B cell (primary cell): Measurements from ENCODE around the gene BAZ2B. TPM values are rescaled to one million over a fixed set of nuclear protein-coding genes. Genes with fewer than 3 reads are reported as not detected.

Experiments
- ATAC-seq: fragments of 200-7000 bp; cut with Tn5 transposase; one replicate; pipeline ENCODE4 v1.10.0; 2021; ENCODE audit warnings: low read depth, mild to moderate bottlenecking, moderate number of reproducible peaks, moderate library complexity
- CTCF ChIA-PET: fragments of 350-600 bp; sonication (Branson Sonifier 250); formaldehyde crosslinking; loops from one replicate; lab custom pipeline; 2021; ENCODE audit warnings: antibody characterized with exemption, inconsistent platforms; lab: Charles Lee
- POLR2A ChIA-PET: fragments of 350-600 bp; sonication (Branson Sonifier 250); formaldehyde crosslinking; loops from one replicate; lab custom pipeline; 2021; ENCODE audit warnings: antibody characterized with exemption; lab: Charles Lee
- DNase-seq: peaks from one replicate; pipeline ENCODE4 v3.0.0; 2013
- H2AFZ ChIP-seq: 2 replicates; pipeline ENCODE4 v1.6.1; 2012; ENCODE audit warnings: mild to moderate bottlenecking, low read depth, low read length; ENCODE audit not compliant: insufficient read depth, poor library complexity, severe bottlenecking
- H3K27ac ChIP-seq, 2 donors: 1 replicate in 1 of 2; 2 replicates in 1 of 2; pipeline ENCODE4 v1.5.1; 2012 to 2013; ENCODE audit warnings: low read length in 2 of 2, mild to moderate bottlenecking in 2 of 2, moderate library complexity in 1 of 2
- H3K27me3 ChIP-seq, 4 experiments: fragments of 200-600 bp in 1 of 4; sonication (generic) in 1 of 4; replicated peaks in 1 of 4; 1 replicate in 2 of 4; 2 replicates in 2 of 4; pipeline versions ENCODE4 v1.6.1 to v1.7.0; 2013 to 2016; ENCODE audit warnings: low read length in 3 of 4, mild to moderate bottlenecking in 2 of 4, mixed read lengths in 1 of 4, moderate library complexity in 1 of 4; ENCODE audit not compliant: insufficient read depth in 4 of 4, control insufficient read depth in 3 of 4; ENCODE audit errors: control extremely low read depth in 1 of 4
- H3K36me3 ChIP-seq, 2 experiments: replicated peaks in 1 of 2; 1 replicate in 1 of 2; 2 replicates in 1 of 2; pipeline versions ENCODE4 v1.6.1 to v1.7.1; 2013; ENCODE audit warnings: low read length in 1 of 2; ENCODE audit not compliant: insufficient read depth in 2 of 2, control insufficient read depth in 1 of 2; ENCODE audit errors: control extremely low read depth in 1 of 2, extremely low read depth in 1 of 2
- H3K4me1 ChIP-seq, 2 donors: fragments of 200-600 bp in 1 of 2; sonication (generic) in 1 of 2; 1 replicate in 1 of 2; 2 replicates in 1 of 2; pipeline versions ENCODE4 v1.5.1 to v1.6.1; 2013 to 2017; ENCODE audit warnings: low read length in 2 of 2; ENCODE audit not compliant: control insufficient read depth in 2 of 2, insufficient read depth in 2 of 2
- H3K4me2 ChIP-seq: replicated peaks from 2 replicates; pipeline ENCODE3; 2012; ENCODE audit warnings: mild to moderate bottlenecking, low read depth, low read length; ENCODE audit not compliant: poor library complexity, severe bottlenecking
- H3K4me3 ChIP-seq, 5 experiments: fragments of 200-600 bp in 1 of 5; sonication (generic) in 1 of 5; 1 replicate in 3 of 5; 2 replicates in 2 of 5; pipeline versions ENCODE4 v1.5.1 to v1.7.0; 2011 to 2016; ENCODE audit warnings: low read length in 4 of 5, mild to moderate bottlenecking in 4 of 5, low read depth in 2 of 5, control low read depth in 1 of 5, moderate library complexity in 1 of 5; ENCODE audit not compliant: insufficient read depth in 1 of 5; ENCODE audit errors: control extremely low read depth in 1 of 5, extremely low read depth in 1 of 5
- H3K79me2 ChIP-seq: fragments of 200-600 bp; sonication (generic); one replicate; pipeline ENCODE4 v1.6.0; 2016; ENCODE audit warnings: low read length; ENCODE audit not compliant: control insufficient read depth, insufficient read depth
- H3K9ac ChIP-seq: fragments of 200-600 bp; sonication (generic); 2 replicates; pipeline ENCODE4 v1.6.1; 2017; ENCODE audit warnings: mild to moderate bottlenecking, low read length, moderate library complexity
- H3K9me3 ChIP-seq, 3 donors: one replicate each; pipeline versions ENCODE4 v1.6.1 to v1.7.1; 2013; ENCODE audit warnings: low read length in 2 of 3; ENCODE audit not compliant: control insufficient read depth in 2 of 3, insufficient read depth in 1 of 3; ENCODE audit errors: control extremely low read depth in 1 of 3
- H4K20me1 ChIP-seq: 2 replicates; pipeline ENCODE4 v1.6.0; 2012; ENCODE audit warnings: mild to moderate bottlenecking, low read length; ENCODE audit not compliant: insufficient read depth, control insufficient read depth, poor library complexity, severe bottlenecking
- H3K27ac Mint-ChIP-seq: one replicate; pipeline ENCODE4 v1.8.0; 2021; ENCODE audit warnings: mixed read lengths
- H3K27me3 Mint-ChIP-seq: one replicate; pipeline ENCODE4 v1.8.0; 2021; ENCODE audit warnings: mixed read lengths
- H3K4me1 Mint-ChIP-seq: one replicate; pipeline ENCODE4 v1.8.0; 2021; ENCODE audit warnings: mixed read lengths
- H3K4me3 Mint-ChIP-seq: one replicate; pipeline ENCODE4 v1.8.0; 2021; ENCODE audit warnings: mixed read lengths
- H3K9me3 Mint-ChIP-seq: one replicate; pipeline ENCODE4 v1.8.0; 2022; ENCODE audit warnings: mixed read lengths; ENCODE audit not compliant: insufficient read depth
- CTCF ChIP-seq: fragments of 200-600 bp; IDR thresholded peaks from one replicate; pipeline ENCODE4 v1.8.0; 2022; ENCODE audit warnings: antibody characterized with exemption, mild to moderate bottlenecking
- EZH2 ChIP-seq: IDR thresholded peaks from 2 replicates; pipeline ENCODE4 v1.6.1; 2012; ENCODE audit warnings: borderline replicate concordance, low read depth, mild to moderate bottlenecking, moderate library complexity, low read length; ENCODE audit not compliant: insufficient read depth, poor library complexity, severe bottlenecking
- WGBS: methylation state at CpG from one replicate; pipeline ENCODE4 v1.1.5; 2013; ENCODE audit warnings: missing lambda C conversion rate; ENCODE audit not compliant: insufficient coverage; 5-methylcytosine and 5-hydroxymethylcytosine counted together
- intact Hi-C: fragments of 100-400 bp; cut with micrococcal nuclease; formaldehyde crosslinking; loops from one replicate; pipeline ENCODE4 v1.10.0; 2022
- polyA plus RNA-seq: library from polyadenylated mRNA; depleted of rRNA; stranded (reverse); fragments of >200 nt; gene quantifications from 2 replicates; pipeline ENCODE4 v1.2.3, GENCODE V29; 2012
- total RNA-seq, 2 donors: library from RNA; stranded (reverse); fragments of 120-200 nt in 1 of 2; gene quantifications; 1 replicate in 1 of 2; 2 replicates in 1 of 2; pipeline versions ENCODE4 v1.2.3 to v1.2.4, GENCODE V29; 2013 to 2022

BAZ2B gene
- total and polyA plus RNA-seq, 2 donors (not counting 1 experiment from before 2014, with no cell fraction given), result 8.6 to 42.3 TPM

GRCh38 chr2:159620796-159621195, 4.4 kb upstream of the BAZ2B start:
- DNase-seq, result no peak
- peaks cover 0 to 2% (median 0%) of the 10 kb centered on the region in 4 experiments for H3K27me3 ChIP-seq
- WGBS, result 73% methylated on average over 2 of the region's 2 CpGs
- Mint-ChIP-seq H3K4me3 (no peak overlapping the region), H3K27me3 (peaks cover 4% of the 10 kb centered on the region), H3K9me3 (no peaks in the 10 kb centered on the region), H3K4me1 (peaks cover 3% of the 10 kb centered on the region), H3K27ac (no peak overlapping the region)
- CTCF ChIA-PET, result no interaction called here
- no peak overlapping the region for H3K9ac ChIP-seq
- no peaks in the 10 kb centered on the region for H3K36me3 ChIP-seq
- H2AFZ ChIP-seq, result no peak overlapping the region
- TF ChIP-seq EZH2 (no peak), CTCF (no peak)
- no peak overlapping the region for H3K27ac ChIP-seq
- H3K79me2 ChIP-seq, result no peaks in the 10 kb centered on the region
- POLR2A ChIA-PET, result no interaction called here
- peaks cover 4 to 8% of the 10 kb centered on the region in 2 donors for H3K4me1 ChIP-seq
- no peak overlapping the region for H3K4me3 ChIP-seq
- H3K4me2 ChIP-seq, result no peak overlapping the region
- intact Hi-C loops, result no loop called here
- H3K9me3 ChIP-seq, result no peaks in the 10 kb centered on the region
- no peaks in the 10 kb centered on the region for H4K20me1 ChIP-seq
- ATAC-seq, result no peak

GRCh38 chr2:159617646-159618045, 1.3 kb upstream of the BAZ2B start:
- Histone ChIP-seq H3K4me3 (no peak overlapping the region), H3K9ac (no peak overlapping the region), H3K79me2 (no peaks in the 10 kb centered on the region), H3K27me3 (peaks cover 0 to 4% (median 0%) of the 10 kb centered on the region in 4 experiments), H3K4me2 (no peak overlapping the region), H4K20me1 (no peaks in the 10 kb centered on the region), H3K27ac (no peak overlapping the region), H3K9me3 (no peaks in the 10 kb centered on the region), H2AFZ (no peak overlapping the region), H3K36me3 (no peaks in the 10 kb centered on the region), H3K4me1 (peaks cover 15 to 16% of the 10 kb centered on the region in 2 donors)
- ChIA-PET POLR2A (no interaction called here), CTCF (no interaction called here)
- H3K27me3 Mint-ChIP-seq, result peaks cover 21% of the 10 kb centered on the region
- DNase-seq (no peak), ATAC-seq (no peak)
- H3K27ac Mint-ChIP-seq, result no peak overlapping the region
- 67% methylated on average over 2 of the region's 2 CpGs for WGBS
- intact Hi-C loops, result loop anchor here (5.0 kb wide), 1 partner anchor 100 kb away; no protein-coding TSS in a partner anchor
- TF ChIP-seq CTCF (no peak), EZH2 (no peak)
- H3K9me3 Mint-ChIP-seq, result no peaks in the 10 kb centered on the region
- no peak overlapping the region for H3K4me3 Mint-ChIP-seq
- H3K4me1 Mint-ChIP-seq, result peaks cover 20% of the 10 kb centered on the region
